ENCODE measurements around the gene SLC6A17.

GRCh38 chr1:110189181-110189580, 38.9 kb downstream of the SLC6A17 start:
- TF ChIP-seq NR2F6 (CRISPR knock-in tag; IDR thresholded peaks at IDR 0.05) (no peak), POLR2AphosphoS5 (IDR thresholded peaks at IDR 0.05; ENCODE audit: control insufficient read depth, insufficient read depth, low read depth, low read length) (no peak), ELF1 (tag; IDR thresholded peaks at IDR 0.05) (no peak), HDAC6 (IDR thresholded peaks at IDR 0.05; ENCODE audit: low read depth, low read length) (no peak), POLR2A (conservative IDR thresholded peaks at IDR 0.05) (no peak), ESRRA (IDR thresholded peaks at IDR 0.05; ENCODE audit: borderline replicate concordance, low read depth) (no peak), NR4A1 (CRISPR knock-in tag; IDR thresholded peaks at IDR 0.05) (no peak), NR4A1 (tag; IDR thresholded peaks at IDR 0.05) (no peak)
- TF ChIP-seq, protein P1, sequence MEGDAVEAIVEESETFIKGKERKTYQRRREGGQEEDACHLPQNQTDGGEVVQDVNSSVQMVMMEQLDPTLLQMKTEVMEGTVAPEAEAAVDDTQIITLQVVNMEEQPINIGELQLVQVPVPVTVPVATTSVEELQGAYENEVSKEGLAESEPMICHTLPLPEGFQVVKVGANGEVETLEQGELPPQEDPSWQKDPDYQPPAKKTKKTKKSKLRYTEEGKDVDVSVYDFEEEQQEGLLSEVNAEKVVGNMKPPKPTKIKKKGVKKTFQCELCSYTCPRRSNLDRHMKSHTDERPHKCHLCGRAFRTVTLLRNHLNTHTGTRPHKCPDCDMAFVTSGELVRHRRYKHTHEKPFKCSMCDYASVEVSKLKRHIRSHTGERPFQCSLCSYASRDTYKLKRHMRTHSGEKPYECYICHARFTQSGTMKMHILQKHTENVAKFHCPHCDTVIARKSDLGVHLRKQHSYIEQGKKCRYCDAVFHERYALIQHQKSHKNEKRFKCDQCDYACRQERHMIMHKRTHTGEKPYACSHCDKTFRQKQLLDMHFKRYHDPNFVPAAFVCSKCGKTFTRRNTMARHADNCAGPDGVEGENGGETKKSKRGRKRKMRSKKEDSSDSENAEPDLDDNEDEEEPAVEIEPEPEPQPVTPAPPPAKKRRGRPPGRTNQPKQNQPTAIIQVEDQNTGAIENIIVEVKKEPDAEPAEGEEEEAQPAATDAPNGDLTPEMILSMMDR (IDR thresholded peaks at IDR 0.05 in 2 of 3, conservative IDR thresholded peaks at IDR 0.05 in 1 of 3; ENCODE audit: insufficient read depth in 2 of 3, low read depth in 1 of 3, low read length in 3 of 3): no peak

All from K562 (cell line).